ENCODE measurements around the gene HTR7. TPM values are rescaled to one million over a fixed set of nuclear protein-coding genes. Genes with fewer than 3 reads are reported as not detected.
"Not testable (repeated sequence)": the region's sequence is repeated elsewhere in the genome, so short reads cannot be mapped to it uniquely, and the experiment has no call there.

HTR7 gene
- polyA plus RNA-seq (ENCODE audit: insufficient read length in 4 of 4): 1 to 10 TPM in 1 of 4 donors, under 1 TPM in 3; 0.47 to 1.1 (median 0.61) TPM

DNA sequence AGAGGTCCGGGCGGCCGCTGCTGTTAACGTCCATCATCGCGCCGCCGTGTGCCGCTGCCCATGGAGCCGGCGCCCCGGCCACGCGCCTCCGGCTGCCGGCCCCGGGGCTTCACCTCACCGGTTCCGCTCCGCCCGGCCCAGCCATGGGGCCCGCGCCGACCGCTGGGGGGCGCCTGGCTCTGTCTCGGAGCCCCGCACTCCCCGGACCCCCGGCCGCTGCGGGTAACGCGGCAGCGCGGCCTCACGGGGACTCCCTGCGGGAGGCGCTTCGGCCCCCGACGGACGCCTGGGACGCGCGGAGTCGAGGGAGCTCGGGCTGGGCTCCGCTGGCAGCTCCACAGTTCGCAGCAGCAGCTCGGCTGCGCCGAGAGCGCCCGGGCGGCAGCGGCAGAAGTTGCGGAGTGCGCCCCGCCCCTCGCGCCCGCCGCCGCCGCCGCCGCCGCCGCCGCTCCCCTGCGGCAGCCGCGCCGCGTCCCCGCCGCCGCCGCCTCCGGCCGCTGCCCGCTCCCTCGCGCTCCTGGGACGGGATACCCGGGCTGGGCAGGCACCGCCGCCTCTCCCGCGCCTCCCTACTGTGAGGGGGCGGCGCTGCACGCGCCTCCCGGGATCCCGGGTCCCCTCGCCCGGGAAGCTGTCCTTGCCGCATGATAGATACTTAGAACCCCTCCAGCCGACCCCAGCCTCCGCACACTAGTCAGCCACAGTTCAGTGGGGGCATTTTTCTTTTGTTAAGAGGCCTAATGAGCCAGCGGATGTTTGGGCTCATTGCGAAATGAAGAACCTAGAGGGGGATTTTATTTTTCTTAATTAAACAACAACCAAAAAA lies at the start of gene HTR7:
TSS of gene HTR7 (minus strand) at position 405 of the 826 bp plus-strand sequence. CDS start at position 37, 368 bp downstream.
- peak in 2 of 4 donors; percentile 54 to 55 for DNase-seq (ENCODE audit: low read depth in 4 of 4, low spot score in 2 of 4)

DNA sequence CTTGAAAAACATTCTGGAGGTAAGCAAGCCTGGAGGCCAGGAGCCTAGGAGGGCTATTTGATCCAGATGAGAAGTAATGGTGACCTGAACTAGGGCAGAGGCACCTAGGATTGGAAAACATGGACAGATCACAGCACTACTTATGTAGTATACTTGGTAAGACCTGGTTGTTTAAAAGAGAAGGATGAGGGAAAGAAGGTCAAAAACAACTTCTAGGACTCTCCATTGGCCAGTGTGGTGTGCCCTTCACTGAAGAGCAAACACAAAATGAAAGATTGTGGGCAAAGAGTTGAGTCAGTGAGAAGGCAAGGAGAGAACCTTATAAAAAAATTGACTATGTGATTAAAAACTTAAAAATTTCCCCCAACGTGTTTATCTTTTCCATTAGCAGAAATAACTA lies 48.8 kb upstream of the HTR7 start:
- no peak for DNase-seq (ENCODE audit: low read depth in 4 of 4, low spot score in 2 of 4)

DNA sequence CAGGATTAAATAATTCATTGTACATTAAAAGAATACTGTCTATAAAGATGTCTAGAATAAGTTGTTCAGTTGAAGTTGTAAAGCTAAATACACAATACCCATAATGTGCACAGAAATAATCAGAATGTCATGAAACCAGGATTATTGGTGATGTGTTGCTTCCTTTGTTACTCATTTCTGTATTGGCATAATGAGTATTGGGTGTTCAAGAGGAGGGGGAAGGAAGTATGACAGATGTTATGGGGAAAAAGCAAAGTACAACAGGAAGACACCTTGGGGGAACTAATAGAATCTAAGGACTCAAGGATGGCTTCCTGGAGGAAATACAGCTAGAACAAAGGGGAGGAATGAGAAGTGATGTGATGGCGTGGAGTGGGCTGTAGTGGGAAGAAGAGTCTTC lies 48.1 kb upstream of the HTR7 start:
- DNase-seq (ENCODE audit: low read depth in 4 of 4, low spot score in 2 of 4): no peak

DNA sequence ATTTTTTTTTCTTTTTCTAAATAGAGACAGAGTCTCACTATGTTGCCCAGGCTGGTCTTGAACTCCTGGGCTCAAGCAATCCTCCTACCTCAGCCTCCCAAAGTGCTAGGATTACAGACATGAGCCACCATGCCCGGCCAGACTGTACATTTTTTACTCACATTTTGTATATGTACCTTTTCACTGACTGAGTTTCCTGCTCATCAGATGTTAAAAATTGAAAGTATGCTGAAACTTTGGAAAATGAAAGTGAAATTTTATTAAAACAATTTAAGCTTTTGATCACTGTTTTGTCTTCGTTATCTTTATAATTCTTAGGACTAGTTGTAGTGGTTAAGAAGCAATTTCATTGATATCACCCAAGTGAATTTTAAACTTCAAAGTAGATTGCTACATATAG lies 39.1 kb upstream of the HTR7 start:
- DNase-seq (ENCODE audit: low read depth in 4 of 4, low spot score in 2 of 4): not testable (repeated sequence)

DNA sequence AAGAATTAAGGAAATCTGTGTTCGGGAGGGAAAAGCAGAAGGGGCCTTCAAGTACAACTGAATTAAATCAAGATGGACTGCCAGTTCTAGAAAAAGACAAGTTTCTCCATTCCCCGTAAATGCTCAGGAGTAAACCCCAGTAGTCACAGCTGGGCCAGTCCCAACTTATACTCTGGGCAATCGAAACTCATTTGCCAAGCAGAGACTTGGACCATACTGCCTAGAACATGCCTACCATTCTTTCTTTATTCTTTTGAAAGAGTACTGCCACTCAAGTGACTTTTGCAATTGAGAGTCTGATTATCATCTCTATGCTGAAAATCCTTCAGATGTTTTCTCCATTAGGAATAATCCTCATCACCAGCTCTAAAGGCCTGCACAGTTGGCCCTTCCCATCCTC lies 35.4 kb upstream of the HTR7 start:
- no peak for DNase-seq (ENCODE audit: low read depth in 4 of 4, low spot score in 2 of 4)

DNA sequence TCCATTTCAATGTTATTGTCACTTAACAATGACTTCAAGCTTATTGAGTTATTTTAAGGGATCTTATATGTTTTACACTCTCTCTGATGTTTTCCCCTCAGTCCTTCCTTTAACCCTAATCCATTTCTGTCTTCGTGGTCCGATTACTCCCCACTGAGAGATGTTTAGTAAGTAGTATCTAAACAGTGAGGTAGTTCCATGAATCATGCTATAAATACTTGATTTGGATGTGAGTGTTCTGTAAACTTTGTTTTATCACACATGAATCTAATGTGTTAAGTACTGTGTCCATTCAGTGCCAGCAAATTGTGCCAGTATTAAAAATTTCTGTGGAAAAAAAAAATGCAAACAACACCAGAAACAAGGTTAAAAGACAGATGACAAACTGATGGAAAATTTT lies 32.5 kb upstream of the HTR7 start:
- DNase-seq (ENCODE audit: low read depth in 4 of 4, low spot score in 2 of 4): no peak

DNA sequence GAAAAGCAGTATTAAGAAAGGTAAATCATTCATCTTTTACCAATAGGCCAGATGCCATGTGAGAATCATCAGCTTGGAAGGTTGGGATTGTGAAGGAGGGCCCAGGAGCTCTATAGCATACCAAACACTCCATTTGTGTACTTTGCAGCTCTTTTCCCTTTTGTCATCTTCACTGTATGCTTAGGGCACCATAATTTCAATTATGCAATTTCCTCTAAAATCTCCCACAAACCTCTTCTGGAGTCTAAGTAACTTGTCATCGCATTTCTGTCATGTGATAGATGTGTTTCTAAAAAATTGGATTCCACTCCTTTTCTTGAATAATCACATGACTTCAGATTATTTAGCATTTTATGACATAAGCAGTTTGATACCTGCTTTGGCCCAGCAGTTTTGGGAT lies 31.8 kb upstream of the HTR7 start:
- no peak for DNase-seq (ENCODE audit: low read depth in 4 of 4, low spot score in 2 of 4)

DNA sequence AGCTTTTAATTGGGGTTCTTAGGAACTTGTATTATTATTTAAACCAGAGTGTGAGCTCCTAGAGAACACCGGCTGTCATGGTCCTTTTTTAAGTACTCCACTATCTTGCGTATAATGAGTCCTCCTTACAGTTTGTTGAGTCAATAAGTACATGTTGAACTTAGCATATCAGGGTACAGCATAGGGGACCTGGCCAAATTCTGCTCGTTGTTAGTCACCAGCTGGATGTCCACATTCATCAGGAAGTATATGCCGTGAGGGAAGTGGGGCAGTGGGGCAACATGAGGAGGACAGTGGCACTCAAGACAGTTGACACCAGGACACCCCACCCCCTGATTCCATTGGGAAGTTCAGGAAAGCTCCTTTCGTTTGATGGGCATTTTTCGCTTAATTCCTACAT lies 30.5 kb upstream of the HTR7 start:
- no peak for DNase-seq (ENCODE audit: low read depth in 4 of 4, low spot score in 2 of 4)

DNA sequence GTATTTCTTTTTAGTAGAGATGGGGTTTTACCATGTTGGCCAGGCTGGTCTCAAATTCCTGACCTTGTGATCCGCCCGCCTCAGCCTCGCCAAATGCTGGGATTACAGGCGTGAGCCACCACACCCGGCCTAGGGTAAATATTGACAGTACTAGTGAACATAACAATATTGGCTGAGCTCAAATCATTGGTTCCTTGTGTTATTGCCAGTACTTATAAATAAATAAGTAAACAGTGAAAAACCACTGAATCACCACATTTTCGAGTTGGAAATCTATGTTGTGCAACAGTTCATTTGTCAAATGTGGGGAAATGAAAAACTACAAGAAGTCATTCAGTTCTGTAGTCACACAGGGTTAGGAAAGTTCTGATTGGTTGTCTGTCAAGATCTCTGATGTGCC lies 29.7 kb upstream of the HTR7 start:
- no peak for DNase-seq (ENCODE audit: low read depth in 4 of 4, low spot score in 2 of 4)

DNA sequence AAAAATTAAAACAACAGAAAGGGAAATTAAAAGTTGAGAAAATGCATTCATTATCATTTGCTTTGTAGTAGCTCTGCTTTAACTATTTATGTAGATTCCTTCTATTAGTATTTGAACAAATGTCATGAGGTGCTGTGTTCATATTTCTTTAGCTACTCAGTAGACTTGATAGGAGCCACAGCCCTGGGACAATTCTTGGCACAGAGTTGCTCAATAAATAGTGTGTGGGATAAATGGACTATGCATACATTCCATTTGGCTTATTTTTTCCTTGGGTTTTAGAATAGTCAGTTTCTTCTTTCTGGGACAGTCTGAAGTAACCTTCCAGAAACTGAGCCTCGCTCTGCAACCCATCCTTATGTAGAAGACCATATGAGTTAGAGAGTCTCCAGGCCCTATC lies 27.3 kb upstream of the HTR7 start:
- no peak for DNase-seq (ENCODE audit: low read depth in 4 of 4, low spot score in 2 of 4)

DNA sequence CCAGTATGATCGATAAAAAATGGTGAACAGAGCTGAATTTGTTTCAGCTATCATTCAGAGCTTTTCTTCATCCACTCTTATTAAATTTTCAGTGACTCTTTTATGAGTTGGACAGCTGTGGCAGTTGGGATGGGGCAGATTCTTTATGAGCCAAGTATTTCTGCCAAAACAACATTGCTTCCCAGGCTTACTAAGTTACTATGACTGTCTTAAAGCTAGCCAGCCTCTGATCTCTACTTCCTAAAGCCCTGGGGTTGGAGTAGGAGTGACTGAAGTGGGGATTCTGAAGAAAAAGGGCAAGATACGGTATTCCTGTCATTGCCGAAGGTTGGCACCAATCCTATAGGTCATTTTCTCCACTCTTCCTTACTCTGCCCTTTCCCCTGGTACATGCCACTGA lies 26.6 kb upstream of the HTR7 start:
- no peak for DNase-seq (ENCODE audit: low read depth in 4 of 4, low spot score in 2 of 4)

DNA sequence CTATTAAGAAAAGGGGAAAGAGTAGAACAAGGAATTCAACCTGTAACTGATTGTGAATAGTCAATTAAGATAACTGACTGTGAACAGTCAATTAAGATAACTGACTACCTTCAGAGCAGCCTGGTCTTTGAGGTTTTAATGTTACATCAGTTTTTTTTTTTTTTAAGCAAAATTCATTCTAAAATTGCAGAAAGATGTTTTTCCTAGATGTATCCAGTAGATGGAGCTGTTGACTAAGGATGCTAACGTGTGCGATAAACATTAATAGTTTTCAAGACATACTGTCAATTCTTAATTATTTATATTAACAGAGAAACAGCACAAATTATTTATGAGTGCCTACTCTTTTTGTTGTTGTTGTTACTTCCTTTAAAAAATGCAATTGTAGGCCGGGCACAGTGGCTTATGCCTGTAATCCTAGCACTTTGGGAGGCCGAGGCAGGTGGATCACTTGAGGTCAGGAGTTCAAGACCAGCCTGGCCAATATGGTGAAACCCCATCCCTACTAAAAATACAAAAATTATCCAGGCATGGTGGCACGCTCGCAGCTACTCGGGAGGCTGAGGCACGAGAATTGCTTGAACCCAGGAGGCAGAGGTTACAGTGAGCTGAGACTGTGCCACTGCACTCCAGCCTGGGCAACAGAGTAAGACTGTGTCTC lies 22.4 kb upstream of the HTR7 start:
- DNase-seq (ENCODE audit: low read depth in 4 of 4, low spot score in 2 of 4): peak in 1 of 4 donors; percentile 24

DNA sequence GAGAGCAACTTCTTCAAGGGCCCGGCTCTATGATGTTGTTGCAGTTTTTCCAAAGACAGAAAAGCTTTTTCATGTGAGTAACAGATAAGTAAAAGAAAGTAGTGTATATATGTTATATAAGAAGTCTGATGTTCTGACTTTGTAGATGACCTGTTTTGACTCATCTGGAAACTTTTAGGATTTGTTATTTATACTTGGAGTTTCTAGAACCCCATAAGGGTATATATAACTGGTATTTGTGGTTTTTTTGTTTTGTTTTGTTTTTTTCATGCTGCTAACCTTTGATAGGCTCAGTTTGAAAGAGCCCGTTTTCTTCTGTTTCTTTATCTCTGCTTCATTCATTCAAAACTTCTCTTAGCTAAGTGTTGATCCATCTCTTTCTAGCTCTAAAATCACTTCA lies 21.2 kb upstream of the HTR7 start:
- no peak for DNase-seq (ENCODE audit: low read depth in 4 of 4, low spot score in 2 of 4)

DNA sequence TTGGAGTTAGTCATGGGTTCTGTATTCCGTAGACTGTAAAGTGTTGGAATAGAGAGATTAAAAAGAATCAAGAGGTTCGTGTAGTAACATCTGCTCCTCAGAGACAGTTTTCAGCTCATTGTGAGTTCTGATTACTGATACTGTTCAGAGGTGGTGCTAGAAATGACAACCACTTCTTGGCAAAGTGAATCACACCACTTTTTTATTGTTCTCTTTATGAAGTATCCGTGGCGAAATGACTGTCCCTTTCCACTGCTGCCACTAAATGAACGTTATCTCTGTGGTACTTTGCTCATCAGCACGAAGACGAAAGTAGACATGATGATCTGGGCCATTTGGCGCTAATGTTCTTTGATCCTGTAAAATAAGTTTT lies 14.8 kb upstream of the HTR7 start:
- no peak for DNase-seq (ENCODE audit: low read depth in 4 of 4, low spot score in 2 of 4)

DNA sequence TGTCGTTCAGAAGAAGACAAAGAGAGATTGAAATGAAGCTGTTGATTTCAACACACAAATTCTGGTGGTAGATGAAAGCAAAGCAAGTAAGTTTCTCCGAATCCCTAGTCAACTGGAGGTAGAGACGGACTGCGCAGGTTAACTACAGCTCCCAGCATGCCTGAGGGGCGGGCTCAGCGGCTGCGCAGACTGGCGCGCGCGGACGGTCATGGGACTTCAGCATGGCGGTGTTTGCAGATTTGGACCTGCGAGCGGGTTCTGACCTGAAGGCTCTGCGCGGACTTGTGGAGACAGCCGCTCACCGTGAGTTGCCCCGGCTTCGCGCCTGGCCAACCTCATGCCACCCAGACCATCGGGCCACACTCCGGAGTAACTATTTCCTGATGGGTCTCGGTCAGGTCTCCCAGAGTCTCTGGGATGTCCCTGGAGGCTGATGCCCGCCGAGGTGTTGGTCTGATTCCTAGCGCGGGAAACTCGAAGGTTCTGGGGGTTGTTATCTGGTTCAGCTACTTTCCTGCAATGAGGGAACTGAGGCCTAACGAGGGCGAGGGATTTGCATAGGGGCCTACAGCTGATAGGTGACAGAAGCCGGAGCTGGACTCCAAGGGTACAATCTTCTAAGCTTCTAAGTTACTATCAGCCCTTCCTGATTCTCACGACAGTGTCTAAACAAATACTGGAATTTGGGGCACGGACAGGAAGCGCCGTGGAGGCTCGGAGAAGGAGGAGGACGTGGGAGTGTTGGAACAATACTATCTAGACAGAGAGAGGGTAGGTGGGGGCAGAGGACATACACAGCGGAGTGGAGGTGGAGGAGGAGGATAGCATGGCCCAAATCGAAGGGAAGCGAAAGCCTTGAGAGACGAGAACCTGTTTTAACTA lies 14.2 kb upstream of the HTR7 start, which contains the start of gene RPP30:
TSS of gene RPP30 (plus strand) at position 209 of the 882 bp plus-strand sequence. CDS start at position 222, 13 bp downstream.
- DNase-seq (ENCODE audit: low read depth in 4 of 4, low spot score in 2 of 4): peak in 2 of 4 donors; percentile 71

DNA sequence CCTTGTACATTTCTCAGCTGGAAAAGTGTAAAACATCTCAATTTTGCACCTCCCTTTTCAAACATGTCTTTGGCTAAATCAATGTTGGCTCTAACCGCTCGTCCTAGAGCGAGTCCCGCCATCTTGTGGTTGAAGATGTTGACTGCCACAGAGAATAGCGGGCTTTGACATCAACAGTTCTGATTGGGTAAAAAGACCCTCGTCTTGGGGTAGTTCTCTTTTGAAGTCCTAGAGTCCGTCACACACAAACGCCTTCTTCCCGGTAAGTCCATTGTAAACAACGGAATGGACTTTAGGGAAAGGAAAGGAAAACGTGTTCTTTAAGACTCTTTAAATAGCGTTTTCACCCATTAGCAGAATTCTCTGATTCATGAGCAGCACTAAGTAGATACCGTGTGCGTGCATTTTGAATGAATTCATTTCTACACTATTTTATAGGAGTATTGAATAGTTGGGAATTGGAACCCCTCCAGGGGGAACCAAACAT lies 13.5 kb upstream of the HTR7 start:
- peak in 3 of 4 donors; percentile 61 to 87 (median 73) for DNase-seq (ENCODE audit: low read depth in 4 of 4, low spot score in 2 of 4)

DNA sequence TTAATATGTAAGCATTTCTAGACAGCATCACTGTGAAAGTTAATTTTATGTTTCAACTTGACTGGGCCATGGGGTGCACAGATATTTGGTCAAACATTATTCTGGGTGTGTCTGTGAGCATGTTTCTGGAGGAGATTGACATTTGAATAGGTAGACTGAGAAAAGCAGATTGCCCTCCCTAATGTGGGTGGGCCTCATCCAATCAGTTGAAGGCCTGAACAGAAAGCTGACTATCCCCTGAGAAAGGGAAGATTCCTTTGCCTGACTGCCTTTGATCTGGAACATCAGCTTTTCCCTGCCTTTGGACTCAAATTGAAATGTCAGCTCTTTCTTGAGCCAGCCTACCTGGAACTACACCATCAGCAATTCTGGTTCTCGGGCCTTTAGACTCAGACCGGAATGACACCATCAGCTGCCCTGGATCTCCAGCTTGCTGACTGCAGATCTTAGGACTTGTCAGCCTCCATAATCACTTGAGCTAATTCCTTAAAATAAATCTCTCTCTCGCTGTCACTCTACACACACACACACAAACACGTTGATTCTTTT lies 8.3 kb upstream of the HTR7 start:
- no peak for DNase-seq (ENCODE audit: low read depth in 4 of 4, low spot score in 2 of 4)

DNA sequence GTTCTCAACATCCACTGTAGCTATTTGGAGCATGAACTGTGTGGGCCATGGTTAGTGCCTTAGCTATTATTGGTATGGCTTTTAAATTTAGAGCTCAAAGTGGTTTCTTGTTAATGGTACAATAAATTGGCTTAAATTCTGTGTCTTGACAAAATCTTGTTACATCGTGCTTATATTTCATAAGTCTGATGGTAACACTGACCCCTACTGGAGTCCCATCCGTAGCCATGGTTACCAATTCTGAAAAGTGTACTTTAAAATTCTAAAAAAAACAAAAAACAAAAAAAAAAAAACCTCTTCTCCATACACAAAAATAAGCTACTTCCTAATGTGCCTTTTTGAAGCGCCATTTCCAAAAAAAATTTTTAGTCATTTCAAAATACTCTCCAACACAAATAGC lies 7.6 kb upstream of the HTR7 start:
- no peak for DNase-seq (ENCODE audit: low read depth in 4 of 4, low spot score in 2 of 4)

DNA sequence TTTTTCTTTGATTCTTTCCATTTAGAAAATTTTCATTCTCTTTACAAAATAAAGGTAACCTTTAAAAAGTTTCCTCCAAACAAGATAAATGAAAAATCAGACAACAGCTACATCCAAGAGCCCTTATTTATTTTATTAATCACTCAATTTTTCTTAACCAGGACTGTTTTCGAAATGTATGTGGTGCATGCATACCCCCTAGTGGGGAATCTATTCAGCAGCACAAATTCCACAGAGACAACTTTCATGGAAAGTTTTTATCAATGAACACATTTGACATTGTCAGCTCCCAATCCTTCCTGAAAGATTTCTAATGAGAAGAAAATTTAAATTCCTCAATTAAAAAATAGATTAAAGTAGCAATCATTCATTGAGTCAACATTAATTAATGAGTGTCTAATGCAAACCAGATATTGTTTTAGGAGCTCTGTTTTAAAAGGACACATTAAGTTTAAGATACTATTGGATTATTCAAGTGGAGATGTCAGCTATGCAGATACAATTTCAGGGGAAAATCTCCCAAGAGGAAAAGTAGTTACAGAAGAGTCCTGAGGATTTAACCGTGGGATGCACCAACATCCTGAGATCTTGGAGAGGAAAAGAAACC lies 5.2 kb upstream of the HTR7 start:
- DNase-seq (ENCODE audit: low read depth in 4 of 4, low spot score in 2 of 4): no peak

DNA sequence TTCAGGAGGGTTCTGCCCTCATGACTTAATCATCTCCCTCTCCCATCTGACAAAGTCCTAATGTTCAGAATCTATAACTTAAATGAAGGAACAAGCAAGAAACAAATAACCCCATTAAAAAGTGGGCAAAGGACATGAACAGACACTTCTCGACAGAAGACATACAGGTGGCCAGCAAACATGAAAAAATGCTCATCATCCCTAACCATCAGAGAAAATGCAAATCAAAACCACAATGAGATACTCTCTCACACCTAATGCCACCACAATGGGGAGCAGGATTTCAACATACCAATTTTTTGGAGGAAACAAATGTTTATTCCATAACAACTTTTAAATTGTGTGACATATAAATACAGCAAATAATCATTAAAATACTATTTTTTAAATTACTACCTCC lies 3.0 kb upstream of the HTR7 start:
- no peak for DNase-seq (ENCODE audit: low read depth in 4 of 4, low spot score in 2 of 4)
